ENCODE results near the gene GADD45GIP1.

The GADD45GIP1 gene

GRCh38 chr19:12984683-12985048, 27.6 kb upstream of the GADD45GIP1 start:
- Histone ChIP-seq H3K36me3 (ENCODE audit: control insufficient read depth, low read length) (no peaks in the 10 kb centered on the region), H4K20me1 (ENCODE audit: control insufficient read depth, insufficient read depth, low read depth, low read length) (no peaks in the 10 kb centered on the region), H3K4me1 (ENCODE audit: control insufficient read depth, low read length) (peaks cover 4% of the 10 kb centered on the region), H3K79me2 (ENCODE audit: control insufficient read depth, low read length) (no peaks in the 10 kb centered on the region), H3K9me2 (replicated peaks; ENCODE audit: control insufficient read depth, low read length) (no peaks in the 10 kb centered on the region), H3K27ac (ENCODE audit: low read depth, low read length) (no peak overlapping the region), H3K4me2 (ENCODE audit: low read length) (no peak overlapping the region), H3K27me3 (ENCODE audit: control insufficient read depth, low read length) (peaks cover 24% of the 10 kb centered on the region), H3K4me3 (ENCODE audit: low read length) (no peak overlapping the region), H3F3A (ENCODE audit: control insufficient read depth, insufficient read depth) (no peaks in the 10 kb centered on the region), H3K9me3 (ENCODE audit: control insufficient read depth, insufficient read depth, low read length) (peaks cover 2% of the 10 kb centered on the region; the same call in 1 of the 2 replicates)
- TF ChIP-seq EZH2phosphoT487 (IDR thresholded peaks at IDR 0.05; ENCODE audit: borderline replicate concordance, low read length) (no peak), CTCF (IDR thresholded peaks at IDR 0.05; ENCODE audit: low read depth, low read length, poor library complexity, severe bottlenecking) (no peak)

- Histone ChIP-seq H4K20me1 (ENCODE audit: control insufficient read depth, insufficient read depth, low read depth, low read length) (no peaks in the 10 kb centered on the region), H3K27ac (ENCODE audit: low read depth, low read length) (no peak overlapping the region), H3K4me3 (ENCODE audit: low read length) (no peak overlapping the region), H3F3A (ENCODE audit: control insufficient read depth, insufficient read depth) (no peaks in the 10 kb centered on the region), H3K4me2 (ENCODE audit: low read length) (no peak overlapping the region), H3K9me2 (replicated peaks; ENCODE audit: control insufficient read depth, low read length) (no peaks in the 10 kb centered on the region), H3K4me1 (ENCODE audit: control insufficient read depth, low read length) (peaks cover 4% of the 10 kb centered on the region), H3K27me3 (ENCODE audit: control insufficient read depth, low read length) (peaks cover 24% of the 10 kb centered on the region), H3K79me2 (ENCODE audit: control insufficient read depth, low read length) (no peaks in the 10 kb centered on the region), H3K36me3 (ENCODE audit: control insufficient read depth, low read length) (no peaks in the 10 kb centered on the region), H3K9me3 (ENCODE audit: control insufficient read depth, insufficient read depth, low read length) (peaks cover under 1% of the 10 kb centered on the region; the same call in 1 of the 2 replicates)
- TF ChIP-seq EZH2phosphoT487 (IDR thresholded peaks at IDR 0.05; ENCODE audit: borderline replicate concordance, low read length) (no peak), CTCF (IDR thresholded peaks at IDR 0.05; ENCODE audit: low read depth, low read length, poor library complexity, severe bottlenecking) (no peak)
Measured at GRCh38 chr19:12984143-12984627, 27.2 kb upstream of the GADD45GIP1 start.

- peak; percentile 87 for TF ChIP-seq CTCF (IDR thresholded peaks at IDR 0.05; ENCODE audit: low read depth, low read length, poor library complexity, severe bottlenecking)
- TF ChIP-seq EZH2phosphoT487 (IDR thresholded peaks at IDR 0.05; ENCODE audit: borderline replicate concordance, low read length) = no peak
- H3K79me2 ChIP-seq (ENCODE audit: control insufficient read depth, low read length) = no peaks in the 10 kb centered on the region
- H3F3A ChIP-seq (ENCODE audit: control insufficient read depth, insufficient read depth) = no peaks in the 10 kb centered on the region
- H3K9me2 ChIP-seq (replicated peaks; ENCODE audit: control insufficient read depth, low read length) = no peaks in the 10 kb centered on the region
- H3K27ac ChIP-seq (ENCODE audit: low read depth, low read length) = no peak overlapping the region
- no peaks in the 10 kb centered on the region for H3K9me3 ChIP-seq (ENCODE audit: control insufficient read depth, insufficient read depth, low read length)
- no peaks in the 10 kb centered on the region for H4K20me1 ChIP-seq (ENCODE audit: control insufficient read depth, insufficient read depth, low read depth, low read length)
- peaks cover 4% of the 10 kb centered on the region for H3K4me1 ChIP-seq (ENCODE audit: control insufficient read depth, low read length)
- peak overlapping the region; percentile 63 for H3K4me2 ChIP-seq (ENCODE audit: low read length)
- peak overlapping the region; percentile 49 for H3K4me3 ChIP-seq (ENCODE audit: low read length)
- no peaks in the 10 kb centered on the region for H3K36me3 ChIP-seq (ENCODE audit: control insufficient read depth, low read length)
- H3K27me3 ChIP-seq (ENCODE audit: control insufficient read depth, low read length) = peaks cover 24% of the 10 kb centered on the region
Measured at GRCh38 chr19:12983542-12984142, 26.6 kb upstream of the GADD45GIP1 start.
